SK-N-SH (cell line): ENCODE measurements around the gene GALNT18. TPM values are rescaled to one million over a fixed set of nuclear protein-coding genes. Genes with fewer than 3 reads are reported as not detected.
A peak's percentile ranks its signal among the peaks of the same experiment; 100 is the strongest.

ENCODE experiments used
- CTCF ChIA-PET: fragments of 300-600, 350-600 bp; formaldehyde crosslinking; extraction: SDS; loops from one replicate; lab custom pipeline; 2021; lab: Yijun Ruan, JAX
- POLR2A ChIA-PET: fragments of 350-600 bp; sonication (Branson Sonifier 250); formaldehyde crosslinking; extraction: SDS; loops from one replicate; lab custom pipeline; 2020; ENCODE audit warnings: antibody characterized with exemption, inconsistent platforms; lab: Yijun Ruan, JAX
- DNase-seq: peaks from one replicate; pipeline ENCODE4 v3.0.0; 2012
- H2AFZ ChIP-seq: fragments of 200-600 bp; sonication (generic); 2 replicates; pipeline ENCODE4 v1.8.1; 2016; ENCODE audit warnings: antibody characterized with exemption, mild to moderate bottlenecking, low read depth
- H3F3A ChIP-seq: fragments of 200-600 bp; sonication (generic); replicated peaks from 2 replicates; pipeline ENCODE3; 2016; ENCODE audit warnings: antibody characterized with exemption, mild to moderate bottlenecking; ENCODE audit not compliant: insufficient read depth
- H3K27ac ChIP-seq, 2 experiments: fragments of 200-500 bp in 1 of 2; fragments of 200-600 bp in 1 of 2; sonication (Bioruptor generic) in 1 of 2; sonication (generic), shearing (Covaris generic) in 1 of 2; 2 replicates each; pipeline versions ENCODE4 v1.5.1 to v1.6.1; 2014 to 2016; ENCODE audit warnings: low read depth in 2 of 2, inconsistent platforms in 1 of 2, low read length in 1 of 2, mild to moderate bottlenecking in 1 of 2, mixed read lengths in 1 of 2
- H3K27me3 ChIP-seq: fragments of 200-600 bp; sonication (generic), shearing (Covaris generic); 2 replicates; pipeline ENCODE4 v1.6.1; 2016; ENCODE audit warnings: mixed run types; ENCODE audit not compliant: insufficient read depth
- H3K36me3 ChIP-seq, 2 experiments: fragments of 200-500 bp in 1 of 2; fragments of 200-600 bp in 1 of 2; sonication (Bioruptor generic) in 1 of 2; sonication (generic) in 1 of 2; replicated peaks in 1 of 2; 2 replicates each; pipeline versions ENCODE3 to v1.5.1; 2014 to 2016; ENCODE audit warnings: low read length in 1 of 2, mild to moderate bottlenecking in 1 of 2; ENCODE audit not compliant: insufficient read depth in 2 of 2, control insufficient read depth in 1 of 2
- H3K4me1 ChIP-seq, 2 experiments: fragments of 200-500 bp in 1 of 2; fragments of 200-600 bp in 1 of 2; sonication (Bioruptor generic) in 1 of 2; sonication (generic), shearing (Covaris generic) in 1 of 2; 2 replicates each; pipeline versions ENCODE4 v1.5.1 to v1.6.1; 2014 to 2016; ENCODE audit warnings: low read depth in 1 of 2, low read length in 1 of 2, mixed run types in 1 of 2; ENCODE audit not compliant: insufficient read depth in 2 of 2, control insufficient read depth in 1 of 2
- H3K4me2 ChIP-seq: fragments of 200-600 bp; sonication (generic), shearing (Covaris generic); 2 replicates; pipeline ENCODE4 v1.6.1; 2017; ENCODE audit warnings: mixed run types
- H3K4me3 ChIP-seq, 2 experiments: fragments of 200-500 bp in 1 of 2; fragments of 200-600 bp in 1 of 2; sonication (Bioruptor generic) in 1 of 2; sonication (generic), shearing (Covaris generic) in 1 of 2; 2 replicates each; pipeline versions ENCODE4 v1.5.1 to v1.8.1; 2014 to 2016; ENCODE audit warnings: low read depth in 2 of 2, inconsistent platforms in 1 of 2, low read length in 1 of 2, mild to moderate bottlenecking in 1 of 2, mixed read lengths in 1 of 2, moderate library complexity in 1 of 2
- H3K79me2 ChIP-seq: fragments of 200-600 bp; sonication (generic); 2 replicates; pipeline ENCODE4 v1.8.1; 2017; ENCODE audit warnings: mild to moderate bottlenecking; ENCODE audit not compliant: insufficient read depth
- H3K9ac ChIP-seq: fragments of 200-600 bp; sonication (generic); 2 replicates; pipeline ENCODE4 v1.6.1; 2017; ENCODE audit warnings: mixed run types
- H3K9me2 ChIP-seq: fragments of 200-600 bp; sonication (generic); 2 replicates; pipeline ENCODE4 v1.6.1; 2017; ENCODE audit warnings: mixed run types
- H3K9me3 ChIP-seq: fragments of 200-600 bp; sonication (generic); 2 replicates; pipeline ENCODE4 v1.6.1; 2017; ENCODE audit warnings: mixed run types, mild to moderate bottlenecking, moderate library complexity
- H4K20me1 ChIP-seq: fragments of 200-600 bp; sonication (generic); 2 replicates; pipeline ENCODE4 v1.6.1; 2017; ENCODE audit warnings: mild to moderate bottlenecking, mixed run types; ENCODE audit not compliant: insufficient read depth
- ELF1 ChIP-seq: IDR thresholded peaks from 2 replicates; pipeline ENCODE4 v1.4.0; 2012
- FOXJ3 ChIP-seq: sonication (generic); formaldehyde crosslinking; IDR thresholded peaks from 2 replicates; pipeline ENCODE4 v1.5.1; 2020; ENCODE audit warnings: mild to moderate bottlenecking, missing genetic modification reagents
- FOXM1 ChIP-seq: IDR thresholded peaks from 2 replicates; pipeline ENCODE4 v1.4.0; 2012; ENCODE audit warnings: low read depth, mild to moderate bottlenecking
- GATA2 ChIP-seq: sonication (generic); formaldehyde crosslinking; IDR thresholded peaks from 2 replicates; pipeline ENCODE4 v1.5.0; 2020; ENCODE audit warnings: mild to moderate bottlenecking, missing genetic modification reagents
- IRF3 ChIP-seq: fragments of 150-350 bp; IDR thresholded peaks from 2 replicates; pipeline ENCODE4 v1.6.1; 2016; ENCODE audit warnings: mild to moderate bottlenecking, low read depth, low read length
- JUND ChIP-seq: IDR thresholded peaks from 2 replicates; pipeline ENCODE4 v1.4.0; 2012
- MAX ChIP-seq: IDR thresholded peaks from 2 replicates; pipeline ENCODE4 v1.4.0; 2012; ENCODE audit warnings: low read depth
- MEF2A ChIP-seq: IDR thresholded peaks from 2 replicates; pipeline ENCODE4 v1.4.0; 2012; ENCODE audit warnings: low read depth, borderline replicate concordance
- MXI1 ChIP-seq: IDR thresholded peaks from 2 replicates; pipeline ENCODE4 v1.6.1; 2012; ENCODE audit warnings: mild to moderate bottlenecking, low read depth, low read length, improper control_type of control experiment
- PBX3 ChIP-seq: IDR thresholded peaks from 2 replicates; pipeline ENCODE4; 2012
- RCOR1 ChIP-seq: fragments of 150-350 bp; IDR thresholded peaks from 2 replicates; pipeline ENCODE4 v1.6.1; 2017; ENCODE audit warnings: antibody characterized with exemption, low read length
- SIN3A ChIP-seq: IDR thresholded peaks from 2 replicates; pipeline ENCODE4 v1.6.1; 2012; ENCODE audit warnings: low read depth, mild to moderate bottlenecking, low read length, moderate library complexity, borderline replicate concordance
- SMC3 ChIP-seq: IDR thresholded peaks from 2 replicates; pipeline ENCODE4 v1.6.1; 2012; ENCODE audit warnings: low read depth, low read length, improper control_type of control experiment
- TCF12 ChIP-seq: IDR thresholded peaks from 2 replicates; pipeline ENCODE4 v1.4.0; 2012
- TEAD4 ChIP-seq: IDR thresholded peaks from 2 replicates; pipeline ENCODE4 v1.4.0; 2012; ENCODE audit warnings: mild to moderate bottlenecking, borderline replicate concordance; ENCODE audit not compliant: insufficient read depth
- USF1 ChIP-seq: IDR thresholded peaks from 2 replicates; pipeline ENCODE4 v1.4.0; 2012; ENCODE audit warnings: low read depth, borderline replicate concordance
- USF2 ChIP-seq: fragments of 150-350 bp; IDR thresholded peaks from 2 replicates; pipeline ENCODE4 v1.6.1; 2017; ENCODE audit warnings: antibody characterized with exemption, low read length, low read depth, borderline replicate concordance
- YY1 ChIP-seq: IDR thresholded peaks from 2 replicates; pipeline ENCODE4 v1.4.0; 2012; ENCODE audit warnings: low read depth, mild to moderate bottlenecking
- ZBTB33 ChIP-seq: IDR thresholded peaks from 2 replicates; pipeline ENCODE4 v1.4.0; 2012; ENCODE audit warnings: low read depth, borderline replicate concordance
- WGBS: methylation state at CpG from one replicate; pipeline ENCODE4 v1.1.6; 2017; ENCODE audit warnings: low lambda C conversion rate; 5-methylcytosine and 5-hydroxymethylcytosine counted together
- polyA plus RNA-seq, 3 experiments: library from polyadenylated mRNA; depleted of rRNA; stranded (reverse); fragments of >200 nt; gene quantifications; 2 replicates each; pipeline ENCODE4 v1.2.3, GENCODE V29; 2012

GALNT18 gene
- polyA plus RNA-seq, 1 of the 3 experiments (the other 2 are of a cell fraction) = 0.64 TPM

GRCh38 chr11:11537372-11537771 lies 84.4 kb downstream of the GALNT18 start:
- no peak overlapping the region for H3K4me3 ChIP-seq
- no peak overlapping the region for H2AFZ ChIP-seq
- ChIA-PET CTCF (interaction anchor here (0.6 to 2.3 kb wide), 14 partner anchors 13 to 1079 kb away, joined by 3 to 11 read pairs (median 3); partner anchors contain the start of gene GALNT18), POLR2A (interaction anchor here (0.6 to 1.8 kb wide), 6 partner anchors 43 to 728 kb away, joined by 3 to 5 read pairs (median 4); partner anchors contain the start of genes EIF4G2, GALNT18 and USP47)
- peak overlapping the region in 1 of 2 experiments; percentile 93; a peak in 2 of 4 replicates for H3K27ac ChIP-seq
- H3K9me3 ChIP-seq = no peaks in the 10 kb centered on the region
- H3K9ac ChIP-seq = no peak overlapping the region
- H3K9me2 ChIP-seq = no peaks in the 10 kb centered on the region
- no peaks in the 10 kb centered on the region for H3K79me2 ChIP-seq
- no peak for DNase-seq
- H3K27me3 ChIP-seq = no peaks in the 10 kb centered on the region
- no peaks in the 10 kb centered on the region for H3F3A ChIP-seq
- H3K4me2 ChIP-seq = no peak overlapping the region
- H4K20me1 ChIP-seq = no peaks in the 10 kb centered on the region
- no peaks in the 10 kb centered on the region for H3K36me3 ChIP-seq
- TF ChIP-seq JUND (no peak), PBX3 (no peak), MAX (no peak), MXI1 (no peak), IRF3 (no peak), USF2 (no peak), RCOR1 (no peak), TCF12 (no peak), ELF1 (no peak), ZBTB33 (no peak), SIN3A (no peak), SMC3 (no peak), YY1 (no peak), FOXJ3 (CRISPR knock-in tag) (no peak), USF1 (no peak), FOXM1 (no peak), GATA2 (CRISPR knock-in tag) (no peak), TEAD4 (no peak), MEF2A (no peak)
- 67% methylated on average over 2 of the region's 2 CpGs for WGBS
- H3K4me1 ChIP-seq = peaks cover 0 to 86% of the 10 kb centered on the region in 2 experiments; a peak in 2 of 4 replicates
